Measurements from ENCODE around the gene NIN.

Gene NIN

GRCh38 chr14:50795142-50795541, 35.8 kb downstream of the NIN start:
- H3K4me3 ChIP-seq (ENCODE audit: control insufficient read depth in 1 of 7, extremely low read depth in 1 of 7, insufficient read depth in 4 of 7, low read depth in 2 of 7, low read length in 6 of 7), result no peak overlapping the region
- H3K36me3 ChIP-seq (ENCODE audit: control insufficient read depth in 4 of 4, insufficient read depth in 4 of 4, low read length in 3 of 4), result peaks cover 3 to 63% (median 36%) of the 10 kb centered on the region in 4 experiments
- 100% methylated on average over 5 of the region's 7 CpGs for WGBS (ENCODE audit: insufficient coverage)
- no peaks in the 10 kb centered on the region for H3K9me3 ChIP-seq (ENCODE audit: control extremely low read depth in 1 of 5, control insufficient read depth in 4 of 5, insufficient read depth in 2 of 5, low read depth in 1 of 5, low read length in 4 of 5)
- H3K27me3 ChIP-seq (replicated peaks in 2 of 5; ENCODE audit: control insufficient read depth in 4 of 5, insufficient read depth in 5 of 5, low read length in 4 of 5), result no peaks in the 10 kb centered on the region
- ChIA-PET CTCF (interaction anchor here (2.7 to 11.7 kb wide), 2 partner anchors 18 to 19 kb away, joined by 10 to 119 read pairs; no protein-coding TSS in a partner anchor), POLR2A (no interaction called here)
- H3K4me1 ChIP-seq (ENCODE audit: control extremely low read depth in 1 of 4, control insufficient read depth in 4 of 4, insufficient read depth in 4 of 4, low read length in 3 of 4), result no peaks in the 10 kb centered on the region
- no peak overlapping the region for H3K27ac ChIP-seq (ENCODE audit: insufficient read depth in 1 of 2, low read depth in 1 of 2, low read length in 2 of 2, poor library complexity in 1 of 2, severe bottlenecking in 2 of 2)
- DNase-seq, result no peak

GRCh38 chr14:50794068-50794645, 36.8 kb downstream of the NIN start:
- Histone ChIP-seq H3K4me1 (ENCODE audit: control extremely low read depth in 1 of 4, control insufficient read depth in 4 of 4, insufficient read depth in 4 of 4, low read length in 3 of 4) (no peaks in the 10 kb centered on the region), H3K4me3 (ENCODE audit: control insufficient read depth in 1 of 7, extremely low read depth in 1 of 7, insufficient read depth in 4 of 7, low read depth in 2 of 7, low read length in 6 of 7) (no peak overlapping the region), H3K27ac (ENCODE audit: insufficient read depth in 1 of 2, low read depth in 1 of 2, low read length in 2 of 2, poor library complexity in 1 of 2, severe bottlenecking in 2 of 2) (no peak overlapping the region), H3K9me3 (ENCODE audit: control extremely low read depth in 1 of 5, control insufficient read depth in 4 of 5, insufficient read depth in 2 of 5, low read depth in 1 of 5, low read length in 4 of 5) (no peaks in the 10 kb centered on the region), H3K36me3 (ENCODE audit: control insufficient read depth in 4 of 4, insufficient read depth in 4 of 4, low read length in 3 of 4) (peaks cover 7 to 67% (median 42%) of the 10 kb centered on the region in 4 experiments), H3K27me3 (replicated peaks in 2 of 5; ENCODE audit: control insufficient read depth in 4 of 5, insufficient read depth in 5 of 5, low read length in 4 of 5) (no peaks in the 10 kb centered on the region)
- WGBS (ENCODE audit: insufficient coverage), result 100% methylated on average over 4 of the region's 8 CpGs
- POLR2A ChIA-PET, result interaction anchor here (0.8 kb wide), 1 partner anchor 66 kb away, joined by 3 read pairs; no protein-coding TSS in a partner anchor
- DNase-seq, result peak in 1 of 3 donors; percentile 27
- CTCF ChIA-PET, result interaction anchor here (0.7 to 11.7 kb wide), 9 partner anchors 9 to 189 kb away, joined by 3 to 119 read pairs (median 3); no protein-coding TSS in a partner anchor

GRCh38 chr14:50792634-50793068, 38.3 kb downstream of the NIN start:
- ChIA-PET POLR2A (no interaction called here), CTCF (interaction anchor here (0.7 to 11.7 kb wide), 8 partner anchors 16 to 86 kb away, joined by 3 to 119 read pairs (median 4); no protein-coding TSS in a partner anchor)
- H3K27ac ChIP-seq (ENCODE audit: insufficient read depth in 1 of 2, low read depth in 1 of 2, low read length in 2 of 2, poor library complexity in 1 of 2, severe bottlenecking in 2 of 2), result no peak overlapping the region

GRCh38 chr14:50792051-50792477, 38.9 kb downstream of the NIN start:
- Histone ChIP-seq H3K36me3 (ENCODE audit: control insufficient read depth in 4 of 4, insufficient read depth in 4 of 4, low read length in 3 of 4) (peaks cover 7 to 66% (median 41%) of the 10 kb centered on the region in 4 experiments), H3K27me3 (replicated peaks in 2 of 5; ENCODE audit: control insufficient read depth in 4 of 5, insufficient read depth in 5 of 5, low read length in 4 of 5) (no peaks in the 10 kb centered on the region), H3K9me3 (ENCODE audit: control extremely low read depth in 1 of 5, control insufficient read depth in 4 of 5, insufficient read depth in 2 of 5, low read depth in 1 of 5, low read length in 4 of 5) (no peaks in the 10 kb centered on the region), H3K4me1 (ENCODE audit: control extremely low read depth in 1 of 4, control insufficient read depth in 4 of 4, insufficient read depth in 4 of 4, low read length in 3 of 4) (peaks cover 0 to 9% (median 6%) of the 10 kb centered on the region in 4 experiments), H3K27ac (ENCODE audit: insufficient read depth in 1 of 2, low read depth in 1 of 2, low read length in 2 of 2, poor library complexity in 1 of 2, severe bottlenecking in 2 of 2) (no peak overlapping the region), H3K4me3 (ENCODE audit: control insufficient read depth in 1 of 7, extremely low read depth in 1 of 7, insufficient read depth in 4 of 7, low read depth in 2 of 7, low read length in 6 of 7) (no peak overlapping the region)
- DNase-seq, result peak in 1 of 3 donors; percentile 25
- POLR2A ChIA-PET, result no interaction called here
- CTCF ChIA-PET, result interaction anchor here (0.6 to 11.7 kb wide), 7 partner anchors 16 to 71 kb away, joined by 3 to 119 read pairs (median 3); no protein-coding TSS in a partner anchor
- 73% methylated on average over 4 of the region's 6 CpGs for WGBS (ENCODE audit: insufficient coverage)

More at GRCh38 chr14:50792634-50793068, 38.3 kb downstream of the NIN start:
- H3K4me1 ChIP-seq (ENCODE audit: control extremely low read depth in 1 of 4, control insufficient read depth in 4 of 4, insufficient read depth in 4 of 4, low read length in 3 of 4), result peaks cover 0 to 4% (median 3%) of the 10 kb centered on the region in 4 experiments
- DNase-seq, result no peak
- WGBS (ENCODE audit: insufficient coverage), result 94% methylated on average over 7 of the region's 14 CpGs
- no peaks in the 10 kb centered on the region for H3K27me3 ChIP-seq (replicated peaks in 2 of 5; ENCODE audit: control insufficient read depth in 4 of 5, insufficient read depth in 5 of 5, low read length in 4 of 5)
- no peaks in the 10 kb centered on the region for H3K9me3 ChIP-seq (ENCODE audit: control extremely low read depth in 1 of 5, control insufficient read depth in 4 of 5, insufficient read depth in 2 of 5, low read depth in 1 of 5, low read length in 4 of 5)
- peaks cover 7 to 69% (median 41%) of the 10 kb centered on the region in 4 experiments for H3K36me3 ChIP-seq (ENCODE audit: control insufficient read depth in 4 of 4, insufficient read depth in 4 of 4, low read length in 3 of 4)
- H3K4me3 ChIP-seq (ENCODE audit: control insufficient read depth in 1 of 7, extremely low read depth in 1 of 7, insufficient read depth in 4 of 7, low read depth in 2 of 7, low read length in 6 of 7), result no peak overlapping the region

- ChIA-PET CTCF (interaction anchor here (1.0 to 11.7 kb wide), 4 partner anchors 15 to 72 kb away, joined by 3 to 119 read pairs (median 23); no protein-coding TSS in a partner anchor), POLR2A (no interaction called here)
- H3K9me3 ChIP-seq (ENCODE audit: control extremely low read depth in 1 of 5, control insufficient read depth in 4 of 5, insufficient read depth in 2 of 5, low read depth in 1 of 5, low read length in 4 of 5), result no peaks in the 10 kb centered on the region
- H3K36me3 ChIP-seq (ENCODE audit: control insufficient read depth in 4 of 4, insufficient read depth in 4 of 4, low read length in 3 of 4), result peaks cover 7 to 63% (median 40%) of the 10 kb centered on the region in 4 experiments
- no peak overlapping the region for H3K4me3 ChIP-seq (ENCODE audit: control insufficient read depth in 1 of 7, extremely low read depth in 1 of 7, insufficient read depth in 4 of 7, low read depth in 2 of 7, low read length in 6 of 7)
- H3K27ac ChIP-seq (ENCODE audit: insufficient read depth in 1 of 2, low read depth in 1 of 2, low read length in 2 of 2, poor library complexity in 1 of 2, severe bottlenecking in 2 of 2), result peak overlapping the region in 1 of 2 experiments; percentile 7
- no peaks in the 10 kb centered on the region for H3K27me3 ChIP-seq (replicated peaks in 2 of 5; ENCODE audit: control insufficient read depth in 4 of 5, insufficient read depth in 5 of 5, low read length in 4 of 5)
- peaks cover 1 to 18% (median 9%) of the 10 kb centered on the region in 4 experiments for H3K4me1 ChIP-seq (ENCODE audit: control extremely low read depth in 1 of 4, control insufficient read depth in 4 of 4, insufficient read depth in 4 of 4, low read length in 3 of 4)
- WGBS (ENCODE audit: insufficient coverage), result no CpG with 5 or more reads among the region's 3 CpGs
- no peak for DNase-seq
Measured at GRCh38 chr14:50791201-50791600, 39.8 kb downstream of the NIN start.

- Histone ChIP-seq H3K4me3 (ENCODE audit: control insufficient read depth in 1 of 7, extremely low read depth in 1 of 7, insufficient read depth in 4 of 7, low read depth in 2 of 7, low read length in 6 of 7) (no peak overlapping the region), H3K27me3 (replicated peaks in 2 of 5; ENCODE audit: control insufficient read depth in 4 of 5, insufficient read depth in 5 of 5, low read length in 4 of 5) (no peaks in the 10 kb centered on the region), H3K9me3 (ENCODE audit: control extremely low read depth in 1 of 5, control insufficient read depth in 4 of 5, insufficient read depth in 2 of 5, low read depth in 1 of 5, low read length in 4 of 5) (no peaks in the 10 kb centered on the region), H3K36me3 (ENCODE audit: control insufficient read depth in 4 of 4, insufficient read depth in 4 of 4, low read length in 3 of 4) (peaks cover 4 to 58% (median 40%) of the 10 kb centered on the region in 4 experiments), H3K27ac (ENCODE audit: insufficient read depth in 1 of 2, low read depth in 1 of 2, low read length in 2 of 2, poor library complexity in 1 of 2, severe bottlenecking in 2 of 2) (peak overlapping the region in 1 of 2 experiments; percentile 7), H3K4me1 (ENCODE audit: control extremely low read depth in 1 of 4, control insufficient read depth in 4 of 4, insufficient read depth in 4 of 4, low read length in 3 of 4) (peaks cover 7 to 24% (median 13%) of the 10 kb centered on the region in 4 experiments)
- ChIA-PET CTCF (interaction anchor here (1.4 to 11.7 kb wide), 3 partner anchors 8 to 68 kb away, joined by 5 to 119 read pairs (median 43); no protein-coding TSS in a partner anchor), POLR2A (interaction anchor here (0.5 to 0.6 kb wide), 3 partner anchors 28 to 449 kb away, joined by 3 read pairs; no protein-coding TSS in a partner anchor)
- DNase-seq, result no peak
- WGBS (ENCODE audit: insufficient coverage), result no CpG with 5 or more reads among the region's 2 CpGs
Measured at GRCh38 chr14:50790589-50790988, 40.4 kb downstream of the NIN start.

Data from common myeloid progenitor, CD34-positive (primary cell).